Fibroblast of skin of scalp (primary cell): Measurements from ENCODE around the gene MRGPRF.

Source experiments
- DNase-seq: peaks from one replicate; pipeline ENCODE4 v3.0.0-alpha.2; 2013

The MRGPRF gene

GRCh38 chr11:68961245-68961644 lies 51.8 kb downstream of the MRGPRF start:
- no peak for DNase-seq

GRCh38 chr11:68960294-68961071 lies 52.6 kb downstream of the MRGPRF start:
- no peak for DNase-seq

DNA sequence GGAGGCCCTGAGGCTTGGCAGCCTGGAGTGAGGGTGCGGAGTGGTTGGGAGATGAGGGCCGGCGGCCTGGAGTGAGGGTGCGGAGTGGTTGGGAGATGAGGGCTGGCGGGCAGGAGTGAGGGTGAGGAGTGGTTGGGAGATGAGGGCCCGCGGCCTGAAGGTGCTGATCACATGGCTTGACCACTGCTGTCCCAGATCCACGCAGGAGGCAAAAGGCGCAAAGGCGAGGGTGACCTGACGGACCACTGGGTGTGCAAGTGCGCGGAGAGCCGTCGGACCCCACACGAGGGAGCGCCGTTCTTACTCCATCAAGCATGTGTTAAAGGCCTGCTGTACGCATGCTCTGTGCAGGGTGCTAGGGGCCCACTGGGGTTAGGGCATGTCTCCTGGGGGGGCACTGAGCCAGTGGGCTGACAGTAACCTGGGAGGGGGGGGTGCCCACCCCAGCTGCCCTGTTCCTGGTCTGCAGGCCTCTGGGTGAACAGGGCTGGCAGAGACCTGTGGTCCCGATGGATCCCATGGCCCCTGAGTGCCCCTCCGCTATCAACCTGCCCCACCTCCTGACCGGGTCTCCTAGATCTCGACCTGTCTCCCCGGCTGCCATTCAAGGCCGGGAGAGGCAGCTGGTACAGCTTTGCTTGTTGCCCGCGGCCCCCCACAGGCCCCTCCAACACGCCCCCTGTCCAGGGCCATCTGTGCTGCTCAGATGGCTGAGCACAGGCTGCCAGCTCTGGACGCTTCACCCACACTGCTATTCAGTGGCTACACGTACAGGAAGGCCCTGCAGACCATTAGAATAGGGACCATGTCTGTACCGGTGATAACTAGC lies 53.4 kb downstream of the MRGPRF start:
- no peak for DNase-seq

GRCh38 chr11:68958211-68958610 lies 54.8 kb downstream of the MRGPRF start:
- no peak for DNase-seq

- no peak for DNase-seq
Observed at GRCh38 chr11:68956547-68957254, 56.3 kb downstream of the MRGPRF start.

- no peak for DNase-seq
Observed at GRCh38 chr11:68956142-68956541, 56.9 kb downstream of the MRGPRF start.

- no peak for DNase-seq
Observed at GRCh38 chr11:68955607-68955958, 57.5 kb downstream of the MRGPRF start.

DNA sequence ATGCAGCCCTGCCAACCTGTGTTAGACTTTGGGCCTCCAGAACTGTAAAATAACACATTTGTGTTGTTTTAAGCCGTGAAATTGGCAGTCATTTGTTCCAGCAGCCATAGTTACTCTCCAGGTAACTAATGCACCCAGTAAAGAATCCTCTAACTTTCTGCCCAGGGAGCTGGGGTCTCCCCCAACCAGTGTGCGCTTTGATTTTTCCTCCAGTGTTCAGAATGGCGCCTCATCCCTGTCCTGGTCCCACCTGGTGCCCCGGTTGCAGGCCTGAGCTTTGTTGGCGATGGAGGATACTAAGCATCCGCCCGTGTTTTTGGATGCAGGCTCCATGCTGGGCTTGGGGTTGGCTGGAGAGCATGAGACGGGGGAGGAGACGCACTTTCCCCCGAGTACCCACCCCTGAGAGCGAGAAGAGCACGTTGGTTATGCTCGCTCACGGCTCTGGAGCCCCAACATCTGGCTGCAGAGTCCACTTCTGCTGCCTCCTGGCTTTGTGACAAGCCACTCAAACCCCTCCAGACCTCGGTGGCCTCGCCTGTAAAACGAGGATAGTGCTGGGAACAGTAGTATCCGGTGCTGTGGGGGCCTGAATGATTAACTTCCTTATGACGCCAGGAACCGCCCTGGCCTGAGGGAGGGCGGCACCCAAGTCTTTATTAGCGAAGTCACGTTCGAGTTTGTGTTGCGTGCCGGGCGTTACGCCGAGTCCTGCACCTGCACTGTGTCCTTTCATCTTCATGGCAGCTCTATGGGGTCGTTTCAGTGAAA lies 58.0 kb downstream of the MRGPRF start:
- no peak for DNase-seq
